GM18861 (cell line): ENCODE data around the gene ZDHHC8.
"Not testable (repeated sequence)": the region's sequence is repeated elsewhere in the genome, so short reads cannot be mapped to it uniquely, and the experiment has no call there.

Experiments used
- ATAC-seq: cut with Tn5 transposase; IDR thresholded peaks from one replicate; pipeline ENCODE4 v1.9.1; 2021; ENCODE audit not compliant: unreplicated experiment

Gene ZDHHC8

DNA sequence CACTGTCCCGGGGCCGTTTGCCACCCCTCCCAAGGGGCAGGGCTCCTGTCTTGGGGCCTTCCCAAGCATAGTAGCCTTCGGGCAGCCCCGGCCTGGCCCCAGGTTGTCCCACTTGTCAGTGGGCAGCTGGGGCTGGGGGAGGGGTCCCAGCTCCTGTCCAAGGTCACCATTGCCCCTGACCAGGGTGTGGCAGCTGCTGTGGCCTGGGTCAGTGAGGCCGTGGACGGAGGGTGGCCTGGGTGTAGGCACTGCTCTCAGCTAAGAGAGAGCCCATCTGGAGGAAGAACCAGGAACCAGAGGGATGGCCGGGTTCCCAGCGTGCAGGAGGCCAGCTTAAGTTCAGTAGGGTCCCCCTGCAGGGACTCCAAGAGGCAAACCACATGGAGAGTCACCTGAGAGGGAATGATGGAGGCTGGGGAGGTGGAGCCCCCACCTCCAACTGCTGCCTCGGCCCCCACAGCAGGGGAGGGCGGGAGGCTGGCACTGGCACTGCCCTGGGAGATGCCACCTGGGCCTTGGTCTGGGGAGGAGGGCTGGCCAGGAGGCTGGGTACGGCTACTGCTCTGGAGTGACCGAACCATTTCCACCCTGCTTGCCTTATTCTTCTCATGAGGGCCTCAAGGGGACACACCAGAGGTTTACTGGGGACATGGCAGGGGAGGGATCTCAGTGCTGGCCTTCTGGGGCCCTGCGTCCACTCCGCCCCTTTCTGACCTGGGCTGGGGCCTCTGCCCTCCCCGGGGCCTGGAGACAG lies 26.0 kb downstream of the ZDHHC8 start:
- ATAC-seq: no peak

DNA sequence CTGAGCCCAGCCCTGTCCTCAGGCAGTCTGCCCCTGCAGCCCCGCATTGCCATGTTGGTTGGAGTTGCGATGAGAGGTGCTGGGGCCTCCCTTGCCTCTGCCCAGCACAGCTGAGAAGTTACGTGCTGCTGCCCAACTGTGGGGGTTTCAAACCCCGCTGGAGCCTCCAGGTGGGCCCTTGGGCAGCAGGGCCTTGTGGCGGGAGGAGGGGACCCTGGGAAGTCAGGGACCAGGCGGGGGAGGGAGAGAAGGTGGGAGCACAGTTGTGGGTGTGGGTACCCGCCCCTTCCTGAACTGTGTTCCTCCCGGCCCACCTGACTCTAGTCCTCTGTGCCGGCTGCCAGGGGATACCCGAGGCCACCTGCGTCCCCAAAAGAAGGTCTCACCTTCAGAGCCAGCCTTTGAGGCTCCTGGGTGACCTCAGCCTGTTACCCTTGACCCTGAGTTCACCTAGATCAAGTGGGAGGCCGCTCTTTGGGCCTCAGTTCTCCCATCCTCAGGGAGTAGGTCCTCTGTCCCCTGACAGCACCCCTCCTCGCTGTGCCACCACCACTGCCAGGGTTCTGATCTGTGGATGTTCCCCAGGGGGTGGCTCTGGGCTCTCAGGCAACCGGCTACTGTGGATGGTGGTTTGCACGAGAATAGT lies 26.9 kb downstream of the ZDHHC8 start:
- no peak for ATAC-seq

DNA sequence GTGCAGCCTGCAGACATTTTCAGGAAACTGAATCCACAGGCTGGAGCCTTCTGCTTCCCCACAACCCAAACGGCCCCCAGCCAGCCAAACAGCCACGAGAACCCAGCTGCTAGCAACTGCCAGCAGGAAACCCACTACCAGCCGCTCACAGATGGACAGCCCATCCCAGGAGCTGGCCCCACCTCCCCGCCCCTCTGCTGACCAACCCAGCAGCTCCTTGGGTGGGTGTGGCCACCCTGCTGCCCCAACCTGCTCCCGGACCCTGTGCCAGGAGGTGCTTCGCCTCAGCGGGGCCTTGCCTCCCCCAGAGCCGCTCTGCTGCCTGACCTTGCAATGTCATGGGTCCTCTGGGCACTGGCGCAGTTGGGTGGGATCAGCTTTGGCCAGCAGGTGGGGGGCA lies 27.5 kb downstream of the ZDHHC8 start:
- ATAC-seq: no peak

DNA sequence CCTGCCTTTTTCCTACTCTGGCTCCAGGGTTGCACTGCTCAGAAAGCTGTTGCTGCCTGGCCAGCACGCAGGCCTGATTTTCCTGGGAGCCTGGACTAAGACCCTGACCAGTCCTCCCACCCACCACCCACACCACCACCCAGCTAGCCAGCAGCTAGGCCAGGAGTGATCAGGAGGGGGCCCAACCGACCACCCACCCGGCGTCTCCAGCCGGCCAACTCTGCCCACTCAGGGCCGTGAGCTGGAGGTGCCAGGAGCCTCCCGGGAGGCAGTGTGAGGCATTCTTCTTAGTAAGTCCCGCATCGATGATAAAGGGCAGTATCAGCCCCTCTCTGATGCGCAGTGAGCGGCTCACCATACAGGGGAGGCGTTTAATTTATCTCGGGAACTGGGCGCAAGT lies 27.9 kb downstream of the ZDHHC8 start:
- ATAC-seq: not testable (repeated sequence)

DNA sequence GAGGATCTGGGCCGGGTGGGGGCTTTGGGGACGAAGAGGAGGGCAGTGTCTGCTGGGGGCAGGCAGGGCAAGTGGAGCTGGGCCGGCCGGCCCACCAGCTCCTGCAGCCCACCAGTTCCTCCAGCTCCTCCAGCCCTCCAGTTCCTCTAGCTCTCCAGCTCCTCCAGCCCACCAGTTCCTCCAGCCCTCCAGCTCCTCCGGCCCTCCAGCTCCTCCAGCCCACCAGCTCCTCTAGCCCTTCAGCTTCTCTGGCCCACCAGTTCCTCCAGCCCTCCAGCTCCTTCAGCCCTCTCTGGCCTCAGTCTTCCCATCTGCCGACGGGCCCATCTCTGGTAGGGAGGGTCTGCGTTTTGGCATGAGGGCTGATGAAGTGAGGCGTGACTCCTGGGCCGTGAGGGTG lies 28.4 kb downstream of the ZDHHC8 start:
- ATAC-seq: no peak

DNA sequence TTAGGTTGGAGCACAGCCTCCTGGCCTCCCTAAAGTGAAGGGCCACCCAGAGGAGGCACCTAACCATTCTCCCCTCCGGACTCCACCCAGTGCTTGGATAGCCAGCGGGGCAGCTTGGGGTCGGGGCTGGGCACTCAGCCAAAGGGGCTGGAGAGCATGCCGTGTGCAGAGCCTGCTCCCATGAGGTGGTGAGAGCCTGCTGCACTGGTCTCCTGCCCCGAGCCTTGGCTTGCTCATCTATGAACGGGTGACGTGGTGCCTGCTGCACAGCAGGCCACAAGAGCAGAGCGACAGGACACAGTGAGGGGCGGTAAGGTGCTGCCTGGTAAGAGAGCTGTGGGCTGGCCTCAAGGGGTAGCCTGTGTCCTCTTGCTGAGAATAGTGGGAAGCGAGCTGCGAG lies 33.3 kb downstream of the ZDHHC8 start:
- ATAC-seq: no peak

DNA sequence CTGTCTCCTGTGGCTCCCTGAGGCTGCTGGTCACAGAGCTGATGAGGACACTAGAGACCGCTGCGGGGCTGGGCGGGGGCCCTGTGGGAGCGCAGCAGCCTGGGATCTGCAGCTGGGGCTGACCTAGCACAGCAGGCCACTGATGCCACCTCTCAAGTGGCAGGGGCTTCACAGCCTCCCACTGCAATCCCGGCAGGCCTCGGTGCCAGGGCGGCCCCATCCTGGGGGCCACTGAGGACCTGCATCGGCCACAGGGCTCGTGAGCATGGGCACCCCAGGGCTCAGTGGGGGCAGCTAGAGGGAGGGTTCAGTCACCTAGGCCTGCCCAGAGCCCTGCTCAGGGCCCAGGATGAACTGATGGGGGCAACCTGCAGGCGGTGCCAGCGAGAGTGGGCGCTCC lies 33.8 kb downstream of the ZDHHC8 start:
- no peak for ATAC-seq

DNA sequence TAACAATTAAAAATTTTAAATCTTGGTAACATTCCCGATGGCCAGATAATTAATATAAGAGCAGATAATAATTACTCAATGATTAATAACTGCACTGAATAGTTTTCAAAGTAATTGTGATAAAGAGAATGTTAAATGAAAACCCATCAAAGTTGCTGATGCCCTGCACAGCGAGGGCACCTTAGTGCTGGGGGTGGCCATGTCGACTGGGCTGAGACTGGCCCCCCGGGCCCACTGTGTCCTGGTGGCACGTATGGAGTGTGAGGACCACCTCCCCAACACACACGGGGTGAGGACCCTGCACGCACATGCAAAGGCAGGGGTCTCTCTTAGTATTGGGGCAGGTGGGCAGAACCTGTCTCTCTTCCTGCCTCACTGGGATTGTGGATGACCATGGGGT lies 34.3 kb downstream of the ZDHHC8 start:
- no peak for ATAC-seq

DNA sequence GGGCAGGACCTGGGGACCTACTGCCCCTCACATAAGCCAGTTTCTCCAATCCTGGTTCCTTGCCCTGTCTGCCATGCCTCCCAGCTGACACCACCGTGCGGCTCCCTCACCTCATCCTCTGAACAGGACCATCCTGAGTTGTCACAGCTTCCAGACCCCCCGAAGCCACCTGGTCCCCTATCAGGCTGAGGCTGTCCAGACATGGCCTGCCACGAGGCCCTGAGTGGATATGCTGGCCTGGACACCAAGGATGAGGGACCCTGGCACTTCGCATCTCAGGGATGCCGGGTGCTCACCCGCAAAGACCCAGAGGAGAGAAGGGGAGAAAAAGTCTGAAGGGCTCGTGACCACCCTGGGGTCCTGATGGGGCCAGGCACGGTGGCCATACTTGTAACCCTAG lies 35.1 kb downstream of the ZDHHC8 start:
- no peak for ATAC-seq

DNA sequence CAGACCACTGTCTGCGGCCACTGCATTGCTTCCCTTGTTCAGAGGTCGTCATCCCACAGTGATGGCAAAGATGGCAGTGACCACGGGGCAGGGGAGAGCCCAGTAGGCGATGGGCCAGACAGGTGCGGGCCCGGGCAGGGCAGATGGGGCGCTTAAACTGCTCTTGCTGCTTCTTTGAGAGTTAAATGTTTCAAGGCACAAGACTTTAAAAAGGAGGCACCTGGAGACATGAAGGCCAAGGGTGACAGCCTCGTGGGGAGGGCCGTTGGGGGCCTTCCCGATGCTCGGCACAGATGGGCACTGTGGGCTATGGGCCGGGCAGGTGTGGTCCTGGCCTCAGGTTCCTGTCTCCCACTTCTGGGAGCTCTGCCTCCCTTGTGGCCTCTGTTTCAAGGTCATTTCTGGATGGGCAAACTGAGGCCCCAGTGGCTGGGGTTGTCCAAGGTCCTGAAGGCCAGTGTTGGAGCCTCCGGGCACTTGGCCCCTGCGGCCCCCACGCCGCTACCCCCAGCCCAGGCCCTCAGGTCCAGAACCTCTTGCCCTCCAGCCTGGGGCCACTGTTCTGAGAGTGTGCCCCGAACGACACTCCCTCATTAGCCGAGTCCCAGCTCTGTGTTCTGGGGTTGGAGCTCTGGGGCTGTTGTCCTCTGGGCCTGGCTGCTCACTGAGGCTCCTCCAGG lies 36.2 kb downstream of the ZDHHC8 start:
- no peak for ATAC-seq

DNA sequence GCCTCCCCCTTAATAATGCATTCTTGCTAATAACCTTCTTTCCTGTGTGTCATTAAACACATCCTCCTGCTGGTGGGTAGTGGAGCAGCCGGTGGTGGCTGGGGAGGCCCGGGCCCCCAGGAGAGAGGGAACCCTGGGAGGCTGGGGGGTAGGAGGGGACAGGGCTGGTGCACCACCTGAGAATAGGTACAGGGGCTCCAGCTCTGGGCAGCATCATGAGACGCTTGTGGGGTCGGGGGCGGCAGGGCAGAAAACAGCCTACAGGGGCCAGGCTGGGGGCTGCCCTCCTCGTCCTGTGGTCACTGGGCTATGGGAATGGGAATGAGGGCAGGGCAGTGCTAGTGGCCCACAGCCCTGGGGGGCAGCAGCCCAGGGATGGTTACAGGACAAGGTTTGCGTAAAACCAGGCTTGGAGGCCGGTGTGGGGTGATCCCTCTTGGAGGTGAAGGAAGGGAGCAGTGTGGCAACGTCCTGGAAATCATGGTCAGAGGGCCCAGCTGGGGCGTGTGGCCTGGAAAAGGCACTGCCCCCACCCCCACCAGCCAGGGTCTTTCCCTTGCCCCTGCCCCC lies 37.7 kb downstream of the ZDHHC8 start:
- no peak for ATAC-seq

DNA sequence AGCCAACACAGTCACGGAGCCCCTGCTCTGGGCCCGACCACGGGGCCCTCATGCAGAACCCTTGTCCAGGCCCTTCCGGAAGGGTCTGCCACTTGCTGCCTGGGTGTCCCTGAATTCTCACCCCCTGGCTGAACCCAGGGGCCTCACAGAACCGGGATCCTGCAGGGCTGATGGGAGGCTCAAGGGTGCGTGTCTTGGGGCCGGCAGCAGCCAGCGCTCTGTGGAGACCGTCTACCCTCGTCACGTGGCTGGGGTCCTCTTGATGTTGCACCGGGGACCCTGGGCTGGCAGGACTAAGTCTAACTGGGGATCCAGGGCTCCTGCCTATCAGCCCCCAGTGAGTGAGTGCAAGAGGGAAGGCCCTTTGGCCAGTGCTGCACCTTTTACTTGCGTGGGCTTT lies 38.6 kb downstream of the ZDHHC8 start:
- no peak for ATAC-seq

DNA sequence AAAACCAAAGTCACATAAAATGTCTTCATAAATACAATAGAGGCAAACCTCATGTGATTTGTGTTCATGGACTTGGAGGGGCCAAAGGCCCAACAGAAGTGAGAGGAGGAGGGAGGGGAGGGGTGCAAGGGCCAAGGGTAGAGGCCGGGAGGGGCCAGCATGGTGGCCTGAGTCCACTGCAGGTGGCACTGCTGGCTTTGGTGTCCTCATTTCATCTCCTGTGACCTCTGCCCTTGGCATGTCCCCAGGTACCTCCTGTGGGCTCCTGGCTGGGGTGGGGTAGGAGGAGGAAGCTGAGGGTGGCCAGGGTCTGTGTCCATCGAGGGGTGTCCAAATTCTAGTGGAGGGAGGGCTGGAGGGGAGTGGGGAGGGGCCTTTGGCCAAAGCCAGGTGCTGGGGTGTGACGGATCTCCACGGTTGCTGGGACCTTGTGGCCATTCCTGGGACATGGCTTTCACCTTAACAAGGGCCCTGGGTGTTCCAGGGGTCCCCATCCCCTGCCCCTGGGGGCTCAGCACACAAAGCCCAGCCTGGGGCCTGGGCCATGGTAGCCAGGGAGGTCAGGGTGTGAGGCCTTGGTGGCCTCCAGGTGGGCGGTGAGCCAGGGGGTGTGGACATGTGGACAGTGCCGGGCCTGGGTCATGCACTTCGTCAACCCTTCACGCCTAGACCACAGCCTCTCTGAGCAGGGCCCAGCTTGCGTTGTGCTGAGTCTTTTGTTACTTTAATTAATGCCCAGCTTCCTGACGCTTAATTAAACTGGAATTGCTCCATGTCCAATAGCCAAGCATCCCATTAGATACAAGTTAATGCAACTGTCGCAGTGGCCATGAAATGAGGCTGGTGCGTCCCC lies 39.9 kb downstream of the ZDHHC8 start:
- ATAC-seq: no peak

DNA sequence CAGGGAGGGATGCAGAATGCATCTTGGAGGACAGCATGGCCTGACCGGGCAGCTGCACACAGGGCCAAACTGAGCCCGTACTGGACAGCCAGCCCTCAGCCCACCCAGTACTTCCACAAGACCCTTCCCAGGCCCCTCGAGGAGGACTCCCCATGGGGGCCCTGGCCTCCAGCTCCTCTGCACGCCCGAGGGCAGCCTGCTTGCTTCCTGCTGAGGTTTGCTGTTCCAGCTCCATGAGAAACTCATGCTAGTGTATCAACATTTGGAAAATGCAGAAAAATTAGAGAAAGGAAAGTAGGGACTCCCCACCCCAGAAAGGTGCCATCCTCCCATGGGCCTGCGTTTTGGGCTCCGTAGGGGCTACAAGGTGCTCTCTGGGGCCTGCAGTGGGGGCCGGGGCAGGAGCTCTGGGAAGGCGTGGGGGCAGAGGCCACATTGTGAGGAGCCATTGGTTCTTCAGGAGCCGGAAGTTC lies 40.6 kb downstream of the ZDHHC8 start:
- ATAC-seq: no peak

DNA sequence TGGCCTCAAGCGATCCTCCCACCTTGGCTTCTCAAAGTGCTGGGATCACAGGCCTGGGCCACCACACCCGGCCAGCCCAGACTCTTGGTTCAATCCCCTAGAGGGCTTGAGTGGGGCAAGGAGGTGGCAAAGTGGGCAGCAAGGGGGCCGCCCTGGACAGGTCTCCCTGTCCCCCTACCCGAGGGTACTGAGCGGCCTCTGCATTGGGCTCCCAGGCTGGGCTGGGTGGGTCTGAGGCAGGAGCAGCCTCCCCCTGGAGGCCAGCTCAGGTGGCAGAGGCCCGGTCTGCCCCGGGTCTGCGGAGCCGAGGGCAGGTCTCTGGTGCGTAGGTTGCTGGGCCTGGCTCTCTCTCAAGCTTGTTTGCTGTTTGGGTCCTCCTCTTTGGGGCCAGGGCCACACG lies 41.6 kb downstream of the ZDHHC8 start:
- no peak for ATAC-seq

DNA sequence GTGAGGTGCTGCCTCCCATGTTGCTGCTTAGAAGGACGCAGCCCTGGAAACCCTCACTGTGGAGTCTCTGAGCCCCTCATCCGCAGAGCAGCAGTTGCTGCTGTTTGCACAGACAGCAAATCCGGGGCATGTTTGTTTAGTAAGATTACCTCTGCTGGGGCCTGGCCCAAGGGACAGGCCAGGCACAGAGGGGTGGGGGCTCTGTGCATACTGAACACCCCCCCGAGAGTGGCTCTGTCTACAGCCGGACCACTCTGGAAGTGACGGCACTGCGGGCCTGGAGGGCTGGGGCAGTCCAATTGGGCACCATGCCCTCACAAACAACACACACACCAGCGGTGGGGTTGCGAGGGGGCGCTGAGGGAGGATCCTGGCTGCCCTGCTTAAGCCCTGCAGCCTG lies 42.2 kb downstream of the ZDHHC8 start:
- ATAC-seq: no peak

DNA sequence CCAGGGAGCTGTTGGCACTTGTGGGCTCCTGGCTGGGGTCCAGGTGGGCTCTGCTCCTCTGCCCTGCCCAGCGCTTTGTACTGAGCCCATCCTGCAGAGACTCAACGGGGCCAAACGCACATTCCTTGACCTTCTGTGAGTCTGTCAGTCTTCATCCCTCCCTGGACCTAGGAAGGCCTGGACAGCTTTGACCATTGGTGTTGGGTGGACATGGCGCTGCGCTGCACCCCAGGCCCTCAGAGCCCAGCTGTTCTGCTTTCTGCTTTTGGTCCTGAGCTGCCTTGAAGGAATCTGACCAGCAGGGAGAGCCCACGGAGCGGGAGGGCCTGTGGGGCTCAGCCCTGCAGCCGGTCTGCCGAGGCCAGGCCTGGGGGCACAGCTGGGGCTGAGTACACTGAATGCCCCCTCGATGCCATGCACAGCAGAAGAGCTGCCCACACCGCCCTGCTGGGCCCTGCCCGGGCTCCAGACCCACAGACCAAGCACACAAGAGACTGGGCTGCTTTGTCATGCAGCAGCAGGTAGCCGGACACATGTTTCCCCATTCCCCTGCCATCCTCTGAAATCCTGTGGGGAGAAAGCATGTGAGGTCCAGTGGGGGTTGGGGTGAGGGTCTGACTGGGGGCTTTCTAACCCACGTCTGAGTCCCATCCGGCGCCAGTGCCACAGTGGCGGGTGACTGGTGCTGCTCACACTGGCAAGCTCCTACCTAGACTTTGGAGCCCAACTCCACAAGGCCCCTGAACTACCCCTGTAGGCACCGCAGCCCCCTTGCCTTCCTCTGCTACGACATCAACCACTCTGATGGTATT lies 43.4 kb downstream of the ZDHHC8 start:
- no peak for ATAC-seq

DNA sequence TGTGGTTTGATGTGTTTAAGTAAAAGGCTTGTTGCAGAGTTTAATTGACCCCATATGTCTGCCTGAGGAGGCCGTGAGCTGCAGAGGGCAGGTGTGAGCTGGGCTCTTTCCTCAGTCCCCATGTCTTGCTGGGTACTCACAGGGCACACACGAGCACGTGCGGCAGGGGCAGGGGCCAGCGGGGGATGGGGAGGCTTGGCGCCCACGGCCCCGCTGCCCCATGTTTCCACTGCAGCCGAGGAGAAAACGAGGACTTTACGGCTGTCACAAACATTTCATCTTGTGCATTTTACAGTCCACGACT lies 43.9 kb downstream of the ZDHHC8 start:
- no peak for ATAC-seq

DNA sequence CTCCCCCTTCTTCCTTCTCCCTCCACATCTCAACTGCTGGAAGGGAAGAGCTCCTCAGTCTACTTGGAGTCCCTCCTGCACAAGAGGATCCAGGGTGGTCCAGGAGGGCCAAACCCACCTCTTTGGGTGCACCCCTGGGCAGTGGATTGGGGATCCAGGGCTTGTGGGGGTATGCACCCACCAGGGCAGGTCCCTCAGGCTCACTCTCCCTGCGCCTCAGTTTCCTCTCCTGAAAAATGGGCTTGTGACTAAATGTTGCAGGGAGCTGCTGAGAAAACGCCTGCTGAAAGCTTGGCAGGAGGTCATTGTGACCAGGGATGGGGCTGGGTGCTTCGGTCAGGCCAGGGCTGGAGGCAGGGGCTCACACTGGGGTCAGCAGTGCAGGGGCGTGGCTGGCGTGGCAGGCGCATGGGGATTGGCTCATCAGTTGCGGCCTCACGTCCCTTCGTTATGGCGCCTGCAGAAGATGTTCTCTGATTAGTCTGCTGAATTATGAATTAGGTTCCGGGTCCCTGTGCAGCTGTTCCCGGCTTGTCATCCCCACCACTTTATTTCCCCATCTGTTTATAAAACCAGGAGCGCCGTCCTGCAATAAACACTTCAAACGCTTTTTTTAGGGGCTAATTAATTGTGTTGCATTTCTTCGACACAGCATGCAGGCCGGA lies 44.9 kb downstream of the ZDHHC8 start:
- no peak for ATAC-seq
